NT2/D1 (cell line): ENCODE data around the gene MTTP.

ENCODE experiments used
- DNase-seq: peaks from one replicate; pipeline ENCODE4 v3.0.0-alpha.2; 2011; ENCODE audit warnings: low read depth, low spot score
- H3K27me3 ChIP-seq: 2 replicates; pipeline ENCODE4 v1.6.0; 2011; ENCODE audit warnings: mild to moderate bottlenecking; ENCODE audit not compliant: insufficient read length, insufficient read depth
- H3K36me3 ChIP-seq: 2 replicates; pipeline ENCODE4 v1.6.1; 2011; ENCODE audit warnings: mild to moderate bottlenecking, low read length, mixed read lengths; ENCODE audit not compliant: insufficient read depth, insufficient read length
- H3K4me1 ChIP-seq: 2 replicates; pipeline ENCODE4 v1.5.1; 2011; ENCODE audit not compliant: insufficient read depth, insufficient read length
- H3K4me3 ChIP-seq: 2 replicates; pipeline ENCODE4 v1.5.1; 2011; ENCODE audit warnings: low read depth; ENCODE audit not compliant: insufficient read length
- H3K9ac ChIP-seq: 2 replicates; pipeline ENCODE4 v1.6.0; 2011; ENCODE audit warnings: low read depth; ENCODE audit not compliant: insufficient read length
- H3K9me3 ChIP-seq: 2 replicates; pipeline ENCODE4 v1.5.1; 2011; ENCODE audit warnings: mild to moderate bottlenecking, low read length; ENCODE audit not compliant: insufficient read depth
- SUZ12 ChIP-seq: IDR thresholded peaks from 2 replicates; pipeline ENCODE4 v1.6.1; 2011; ENCODE audit not compliant: insufficient read length, insufficient read depth; ENCODE audit errors: extremely low read depth
- YY1 ChIP-seq: IDR thresholded peaks from 2 replicates; pipeline ENCODE4 v1.6.1; 2011; ENCODE audit not compliant: insufficient read length, insufficient read depth
- ZNF274 ChIP-seq: IDR thresholded peaks from 2 replicates; pipeline ENCODE4 v1.6.1; 2011; ENCODE audit warnings: mild to moderate bottlenecking, low read depth, low read length

The MTTP gene

GRCh38 chr4:99614491-99614890 is 39.9 kb downstream of the MTTP start:
- Histone ChIP-seq H3K9me3 (no peaks in the 10 kb centered on the region), H3K36me3 (no peaks in the 10 kb centered on the region), H3K4me1 (no peaks in the 10 kb centered on the region), H3K27me3 (no peaks in the 10 kb centered on the region), H3K9ac (no peak overlapping the region), H3K4me3 (no peak overlapping the region)
- DNase-seq = no peak
- TF ChIP-seq SUZ12 = no peak
- no peak for TF ChIP-seq ZNF274
- TF ChIP-seq YY1 = no peak

- no peaks in the 10 kb centered on the region for H3K9me3 ChIP-seq
- DNase-seq = no peak
- no peak overlapping the region for H3K9ac ChIP-seq
- no peaks in the 10 kb centered on the region for H3K36me3 ChIP-seq
- no peaks in the 10 kb centered on the region for H3K27me3 ChIP-seq
- no peaks in the 10 kb centered on the region for H3K4me1 ChIP-seq
- TF ChIP-seq ZNF274 (no peak), YY1 (no peak), SUZ12 (no peak)
- no peak overlapping the region for H3K4me3 ChIP-seq
These were observed 40.7 kb downstream of the MTTP start for GRCh38 chr4:99615170-99615820.

- H3K9me3 ChIP-seq = no peaks in the 10 kb centered on the region
- no peaks in the 10 kb centered on the region for H3K4me1 ChIP-seq
- H3K9ac ChIP-seq = no peak overlapping the region
- no peak overlapping the region for H3K4me3 ChIP-seq
- no peak for TF ChIP-seq SUZ12
- no peak for TF ChIP-seq ZNF274
- TF ChIP-seq YY1 = no peak
- no peaks in the 10 kb centered on the region for H3K36me3 ChIP-seq
- no peak for DNase-seq
- no peaks in the 10 kb centered on the region for H3K27me3 ChIP-seq
These were observed 42.8 kb downstream of the MTTP start for GRCh38 chr4:99617374-99617773.

GRCh38 chr4:99622341-99622740 is 47.7 kb downstream of the MTTP start:
- Histone ChIP-seq H3K4me1 (peaks cover 2% of the 10 kb centered on the region), H3K27me3 (no peaks in the 10 kb centered on the region), H3K36me3 (no peaks in the 10 kb centered on the region), H3K9me3 (no peaks in the 10 kb centered on the region), H3K9ac (no peak overlapping the region), H3K4me3 (no peak overlapping the region)
- TF ChIP-seq SUZ12 (no peak), ZNF274 (no peak), YY1 (no peak)
- DNase-seq = no peak

- Histone ChIP-seq H3K36me3 (no peaks in the 10 kb centered on the region), H3K27me3 (no peaks in the 10 kb centered on the region), H3K9ac (no peak overlapping the region), H3K9me3 (no peaks in the 10 kb centered on the region), H3K4me3 (no peak overlapping the region), H3K4me1 (peaks cover 2% of the 10 kb centered on the region)
- DNase-seq = no peak
- TF ChIP-seq SUZ12 (no peak), ZNF274 (no peak), YY1 (no peak)
These were observed 49.6 kb downstream of the MTTP start for GRCh38 chr4:99624141-99624719.

- Histone ChIP-seq H3K4me3 (no peak overlapping the region), H3K9me3 (no peaks in the 10 kb centered on the region), H3K9ac (no peak overlapping the region), H3K27me3 (no peaks in the 10 kb centered on the region), H3K36me3 (no peaks in the 10 kb centered on the region), H3K4me1 (peaks cover 2% of the 10 kb centered on the region)
- no peak for TF ChIP-seq ZNF274
- TF ChIP-seq YY1 = no peak
- no peak for TF ChIP-seq SUZ12
- DNase-seq = no peak
These were observed 50.7 kb downstream of the MTTP start for GRCh38 chr4:99625369-99625768.

- no peaks in the 10 kb centered on the region for H3K9me3 ChIP-seq
- no peak for TF ChIP-seq ZNF274
- no peak for TF ChIP-seq SUZ12
- TF ChIP-seq YY1 = no peak
- no peak for DNase-seq
These were observed 53.4 kb downstream of the MTTP start for GRCh38 chr4:99628040-99628439.

More at GRCh38 chr4:99628040-99628439, 53.4 kb downstream of the MTTP start:
- Histone ChIP-seq H3K27me3 (no peaks in the 10 kb centered on the region), H3K36me3 (no peaks in the 10 kb centered on the region), H3K9ac (no peak overlapping the region), H3K4me3 (no peak overlapping the region), H3K4me1 (no peaks in the 10 kb centered on the region)
